22Rv1 (cell line): ENCODE results near the gene ZNF3.

ENCODE experiments used
- ZFX ChIP-seq: fragments of 450-650 bp; IDR thresholded peaks from 2 replicates; pipeline ENCODE4 v1.6.1; 2017; ENCODE audit warnings: antibody characterized with exemption, borderline replicate concordance
- TF ChIP-seq, protein P1 (sequence below): fragments of 450-650 bp; IDR thresholded peaks from 2 replicates; pipeline ENCODE4 v1.5.1; 2017; ENCODE audit warnings: mild to moderate bottlenecking

DNA sequence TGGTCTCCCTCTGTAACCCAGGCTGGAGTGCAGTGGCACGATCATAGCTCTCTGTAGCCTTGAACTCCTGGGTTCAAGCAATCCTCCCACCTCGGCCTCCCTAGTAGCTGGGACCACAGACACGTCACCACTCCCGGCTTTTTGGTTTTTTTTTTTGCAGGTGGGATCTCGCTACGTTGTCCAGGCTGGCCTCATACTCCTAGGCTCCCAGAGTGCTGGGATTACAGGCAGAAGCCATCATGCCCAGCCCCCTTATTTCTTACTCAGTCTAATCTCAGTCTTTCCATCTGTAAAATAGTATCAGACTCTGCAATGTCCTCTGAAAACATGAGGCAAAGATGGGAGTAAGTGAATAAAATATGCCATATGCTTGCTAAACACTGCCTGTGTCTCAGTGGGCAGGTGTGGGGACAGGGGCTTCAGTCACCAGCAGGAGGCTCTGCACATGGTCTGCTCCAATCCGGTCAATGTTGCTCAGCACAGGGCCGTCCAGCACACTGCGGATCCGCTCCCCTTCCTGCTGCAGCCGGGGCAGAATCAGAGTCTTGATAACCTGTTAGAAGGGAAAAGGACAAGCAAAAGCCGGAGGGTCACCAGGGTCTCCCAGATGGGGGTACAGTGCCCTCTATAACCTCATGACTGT, 28.1 kb upstream of the ZNF3 start:
- TF ChIP-seq, protein P1, sequence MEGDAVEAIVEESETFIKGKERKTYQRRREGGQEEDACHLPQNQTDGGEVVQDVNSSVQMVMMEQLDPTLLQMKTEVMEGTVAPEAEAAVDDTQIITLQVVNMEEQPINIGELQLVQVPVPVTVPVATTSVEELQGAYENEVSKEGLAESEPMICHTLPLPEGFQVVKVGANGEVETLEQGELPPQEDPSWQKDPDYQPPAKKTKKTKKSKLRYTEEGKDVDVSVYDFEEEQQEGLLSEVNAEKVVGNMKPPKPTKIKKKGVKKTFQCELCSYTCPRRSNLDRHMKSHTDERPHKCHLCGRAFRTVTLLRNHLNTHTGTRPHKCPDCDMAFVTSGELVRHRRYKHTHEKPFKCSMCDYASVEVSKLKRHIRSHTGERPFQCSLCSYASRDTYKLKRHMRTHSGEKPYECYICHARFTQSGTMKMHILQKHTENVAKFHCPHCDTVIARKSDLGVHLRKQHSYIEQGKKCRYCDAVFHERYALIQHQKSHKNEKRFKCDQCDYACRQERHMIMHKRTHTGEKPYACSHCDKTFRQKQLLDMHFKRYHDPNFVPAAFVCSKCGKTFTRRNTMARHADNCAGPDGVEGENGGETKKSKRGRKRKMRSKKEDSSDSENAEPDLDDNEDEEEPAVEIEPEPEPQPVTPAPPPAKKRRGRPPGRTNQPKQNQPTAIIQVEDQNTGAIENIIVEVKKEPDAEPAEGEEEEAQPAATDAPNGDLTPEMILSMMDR, result peak; percentile 12; the same call in 1 of the 2 replicates
- TF ChIP-seq ZFX, result no peak
